Upper lobe of left lung (tissue), 4 donors: ENCODE measurements around the gene FAM53B.
A peak's percentile ranks its signal among the peaks of the same experiment; 100 is the strongest.

ENCODE experiments used
- EP300 ChIP-seq, 4 donors: sonication (generic); formaldehyde crosslinking; IDR thresholded peaks; one replicate each; pipeline ENCODE4 v1.5.1; 2017; ENCODE audit warnings: antibody characterized with exemption in 4 of 4, control low read depth in 2 of 4
- POLR2A ChIP-seq, 4 donors: fragments of 450-650 bp; IDR thresholded peaks; one replicate each; pipeline ENCODE4 v1.5.1; 2016 to 2017; ENCODE audit warnings: antibody characterized with exemption in 4 of 4, mild to moderate bottlenecking in 2 of 4
- POLR2AphosphoS5 ChIP-seq, 2 donors: sonication (generic); formaldehyde crosslinking; IDR thresholded peaks; one replicate each; pipeline ENCODE4 v1.5.1; 2017; ENCODE audit warnings: antibody characterized with exemption in 2 of 2
- TF ChIP-seq, protein P1 (sequence below), 6 experiments: fragments of 450-650 bp in 4 of 6; fragments of 200-600 bp in 2 of 6; sonication (generic) in 2 of 6; IDR thresholded peaks; one replicate each; pipeline ENCODE4 v1.5.1; 2016 to 2019; ENCODE audit warnings: antibody characterized with exemption in 6 of 6

DNA sequence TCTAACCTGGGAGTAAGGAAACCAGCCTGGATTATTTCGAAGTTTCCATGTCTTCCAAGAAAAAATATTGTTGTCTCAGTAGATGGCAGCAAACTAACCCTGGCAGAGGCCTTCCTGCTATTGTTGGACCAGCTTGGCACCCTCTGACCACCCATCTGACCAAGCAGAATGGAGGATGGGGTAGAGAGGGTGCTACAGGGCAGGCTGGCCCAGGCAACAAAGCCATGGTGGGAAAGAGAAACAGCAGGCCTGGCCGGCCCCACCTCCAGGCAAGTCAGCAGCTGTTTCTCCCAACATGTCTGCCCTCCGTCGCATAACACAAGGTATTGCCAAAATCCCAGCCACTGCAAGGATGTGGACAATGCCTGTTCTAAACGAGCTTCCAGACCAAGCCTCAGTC, 95.0 kb downstream of the FAM53B start:
- TF ChIP-seq, protein P1, sequence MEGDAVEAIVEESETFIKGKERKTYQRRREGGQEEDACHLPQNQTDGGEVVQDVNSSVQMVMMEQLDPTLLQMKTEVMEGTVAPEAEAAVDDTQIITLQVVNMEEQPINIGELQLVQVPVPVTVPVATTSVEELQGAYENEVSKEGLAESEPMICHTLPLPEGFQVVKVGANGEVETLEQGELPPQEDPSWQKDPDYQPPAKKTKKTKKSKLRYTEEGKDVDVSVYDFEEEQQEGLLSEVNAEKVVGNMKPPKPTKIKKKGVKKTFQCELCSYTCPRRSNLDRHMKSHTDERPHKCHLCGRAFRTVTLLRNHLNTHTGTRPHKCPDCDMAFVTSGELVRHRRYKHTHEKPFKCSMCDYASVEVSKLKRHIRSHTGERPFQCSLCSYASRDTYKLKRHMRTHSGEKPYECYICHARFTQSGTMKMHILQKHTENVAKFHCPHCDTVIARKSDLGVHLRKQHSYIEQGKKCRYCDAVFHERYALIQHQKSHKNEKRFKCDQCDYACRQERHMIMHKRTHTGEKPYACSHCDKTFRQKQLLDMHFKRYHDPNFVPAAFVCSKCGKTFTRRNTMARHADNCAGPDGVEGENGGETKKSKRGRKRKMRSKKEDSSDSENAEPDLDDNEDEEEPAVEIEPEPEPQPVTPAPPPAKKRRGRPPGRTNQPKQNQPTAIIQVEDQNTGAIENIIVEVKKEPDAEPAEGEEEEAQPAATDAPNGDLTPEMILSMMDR (IDR thresholded peaks at IDR 0.05), result no peak
- TF ChIP-seq POLR2AphosphoS5 (IDR thresholded peaks at IDR 0.05) (peak in 1 of 2 donors; percentile 45), POLR2A (IDR thresholded peaks at IDR 0.05) (no peak), EP300 (IDR thresholded peaks at IDR 0.05) (no peak)
